GM04503 (cell line): ENCODE results near the gene AARSD1.
"Not testable (repeated sequence)": the region's sequence is repeated elsewhere in the genome, so short reads cannot be mapped to it uniquely, and the experiment has no call there.

Experiments used
- DNase-seq: peaks from one replicate; pipeline ENCODE4 v3.0.0-alpha.2; 2012; ENCODE audit warnings: low read depth

The AARSD1 gene

GRCh38 chr17:42920106-42920900 lies 44.0 kb downstream of the AARSD1 start:
- no peak for DNase-seq

DNA sequence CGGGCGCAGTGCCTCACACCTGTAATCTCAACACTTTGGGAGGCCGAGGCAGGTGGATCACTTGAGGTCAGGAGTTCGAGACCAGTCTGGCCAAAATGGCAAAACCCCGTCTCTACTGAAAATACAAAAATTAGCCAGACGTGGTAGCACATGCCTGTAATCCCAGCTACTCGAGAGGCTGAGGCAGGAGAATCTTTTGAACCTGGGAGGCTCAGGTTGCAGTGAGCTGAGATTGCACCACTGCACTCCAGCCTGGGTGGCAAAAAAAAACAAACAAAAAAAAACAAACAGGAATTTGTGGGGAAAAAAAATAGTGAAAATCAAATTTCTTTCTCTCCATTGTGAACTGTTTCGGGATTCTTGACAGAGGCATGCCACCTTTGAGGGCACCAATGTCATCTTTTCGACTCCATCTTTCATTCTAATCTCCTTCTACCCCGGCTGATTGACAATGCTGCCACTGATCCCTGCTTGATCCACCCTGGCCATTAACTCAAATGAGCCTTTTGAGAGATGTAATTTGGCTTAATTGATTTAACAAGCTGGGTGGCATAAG lies 44.7 kb downstream of the AARSD1 start:
- DNase-seq: not testable (repeated sequence)

GRCh38 chr17:42918902-42919521 lies 45.2 kb downstream of the AARSD1 start:
- DNase-seq: no peak

DNA sequence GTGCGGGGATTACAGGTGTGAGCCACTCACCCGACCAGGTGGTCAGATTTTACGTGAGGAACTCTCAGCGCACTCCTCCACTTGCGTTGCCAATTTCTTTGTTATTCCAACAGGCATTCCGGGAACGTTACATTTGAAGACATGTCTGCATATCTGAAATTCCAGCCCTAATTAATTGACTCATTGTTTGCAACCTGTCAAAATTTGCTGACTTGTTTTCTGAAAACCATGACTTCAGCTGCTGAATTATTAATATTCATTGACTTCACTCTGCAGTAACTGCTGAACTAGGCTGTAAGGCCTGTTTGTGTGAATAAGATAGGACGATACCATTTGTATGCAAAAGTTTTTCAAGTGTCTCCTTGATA lies 47.0 kb downstream of the AARSD1 start:
- no peak for DNase-seq

DNA sequence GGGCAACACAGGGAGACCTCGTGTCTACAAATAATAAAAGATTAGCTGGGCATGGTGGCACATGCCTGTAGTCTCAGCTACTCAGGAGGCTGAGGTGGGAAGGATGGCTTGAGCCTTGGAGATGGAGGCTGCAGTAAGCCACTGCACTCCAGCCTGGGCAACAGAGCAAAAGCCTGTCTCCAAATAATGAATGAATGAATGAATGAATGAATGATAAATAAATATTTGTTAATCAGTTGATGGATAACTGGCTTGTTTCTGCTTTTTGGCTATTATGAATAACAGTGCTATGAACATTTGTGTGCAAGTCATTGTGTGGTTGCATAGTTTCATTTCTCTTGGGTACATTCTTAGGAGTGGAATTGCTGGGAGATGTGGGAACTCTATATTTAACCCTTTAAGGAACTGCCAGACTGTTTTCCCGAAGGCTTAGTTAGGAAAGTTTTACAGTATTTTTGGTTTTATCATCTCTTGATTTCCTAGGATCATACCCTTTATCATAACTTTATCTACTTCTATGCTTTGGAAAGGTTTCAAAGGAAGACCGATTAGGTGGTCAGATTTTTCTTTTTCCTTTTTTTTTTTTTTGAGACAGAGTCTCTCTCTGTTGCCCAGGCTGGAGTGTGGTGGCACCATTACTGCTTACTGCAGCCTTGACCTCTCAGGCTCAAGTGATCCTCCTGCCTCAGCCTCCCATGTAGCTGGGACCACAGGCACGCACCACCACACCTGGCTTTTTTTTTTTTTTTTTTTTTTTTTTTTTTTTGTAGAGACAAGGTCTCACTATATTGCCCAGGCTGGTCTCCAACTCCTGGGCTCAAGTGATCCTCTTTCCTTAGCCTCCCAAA lies 47.6 kb downstream of the AARSD1 start:
- DNase-seq: not testable (repeated sequence)

- DNase-seq: not testable (repeated sequence)
Observed at GRCh38 chr17:42915288-42915687, 49.0 kb downstream of the AARSD1 start.

- no peak for DNase-seq
Observed at GRCh38 chr17:42913981-42914617, 50.2 kb downstream of the AARSD1 start.

DNA sequence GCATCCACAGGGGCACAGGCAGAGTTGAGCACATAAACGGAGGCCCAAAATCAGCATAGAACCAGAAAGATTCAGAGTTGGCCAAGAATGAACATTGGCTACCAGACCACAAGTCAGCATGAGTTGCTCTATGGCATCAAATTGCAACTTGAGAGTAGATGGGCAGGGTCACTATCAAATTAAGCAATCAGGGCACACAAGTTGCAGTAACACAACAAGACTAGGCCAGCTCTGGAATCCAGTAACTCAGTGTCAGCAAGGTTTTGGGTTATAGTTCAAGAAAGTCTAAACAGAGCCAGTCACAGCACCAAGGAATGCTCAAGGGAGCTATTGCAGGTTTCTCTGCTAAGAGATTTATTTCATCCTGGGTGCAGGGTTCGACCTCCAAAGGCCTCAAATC lies 50.7 kb downstream of the AARSD1 start:
- no peak for DNase-seq

DNA sequence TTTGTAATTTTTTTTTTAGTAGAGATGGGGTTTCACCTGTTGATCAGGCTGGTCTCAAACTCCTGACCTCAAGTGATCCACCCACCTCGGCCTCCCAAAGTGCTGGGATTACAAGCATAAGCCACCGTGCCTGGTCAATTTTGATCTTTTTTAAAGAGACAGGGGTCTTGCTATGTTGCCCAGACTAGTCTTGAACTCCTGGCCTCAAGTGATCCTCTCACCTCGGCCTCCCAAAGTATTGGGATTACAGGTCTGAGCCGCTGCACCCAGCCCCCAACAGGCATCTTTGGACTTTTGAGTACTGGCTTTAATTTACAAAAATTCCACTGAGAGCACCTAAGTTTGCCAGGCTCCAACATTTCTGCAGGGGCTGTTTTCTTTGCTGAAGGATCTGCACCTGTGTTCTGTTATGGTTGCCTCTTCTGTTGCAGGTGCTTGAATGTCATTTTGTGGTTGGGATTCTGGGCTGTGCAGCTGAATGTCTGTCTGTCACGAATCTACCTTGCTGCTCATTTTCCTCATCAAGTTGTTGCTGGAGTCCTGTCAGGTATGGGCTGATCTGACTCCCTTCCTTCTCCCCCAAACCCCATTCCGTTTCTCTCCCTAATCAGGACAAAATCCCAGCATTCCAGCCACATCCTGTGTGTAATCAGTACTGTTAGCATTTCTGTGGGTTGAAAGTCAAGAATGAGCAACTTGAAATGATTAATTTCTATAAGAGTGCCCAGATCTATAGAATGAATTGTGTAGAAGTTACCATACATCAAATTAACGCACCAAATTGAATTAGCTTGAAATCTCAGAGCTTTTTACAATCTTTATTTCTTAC lies 55.2 kb downstream of the AARSD1 start:
- DNase-seq: no peak

DNA sequence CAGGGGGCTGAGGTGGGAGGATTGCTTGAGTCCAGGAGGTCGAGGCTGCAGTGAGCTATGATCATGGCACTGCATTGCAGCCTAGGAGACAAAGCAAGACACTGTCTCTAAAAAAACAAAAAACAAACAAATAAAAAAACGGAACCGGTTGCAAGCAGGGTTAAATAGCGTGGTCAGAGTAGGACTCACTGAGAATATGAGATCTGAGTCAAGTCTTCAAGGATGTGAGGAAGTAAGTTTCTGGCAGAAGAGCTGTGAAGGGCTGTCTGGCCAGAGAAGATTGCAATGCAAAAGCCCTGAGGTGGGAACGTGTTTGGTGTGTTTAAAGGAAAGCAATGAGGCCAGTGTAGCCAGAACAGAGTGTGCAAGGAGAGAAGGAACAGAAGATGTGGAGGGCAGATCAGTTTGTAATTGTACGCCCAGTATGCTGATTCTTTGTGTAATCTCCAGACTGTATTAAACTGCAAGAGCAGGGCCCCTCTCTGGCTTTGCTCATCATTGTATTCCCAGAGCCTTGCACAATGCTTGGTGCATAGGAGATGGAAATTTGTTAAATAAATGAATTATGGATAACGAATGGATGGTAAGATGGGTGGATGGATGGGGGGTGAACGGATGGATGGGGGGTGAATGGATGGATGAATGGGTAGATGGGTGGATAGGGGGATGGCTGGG lies 57.3 kb downstream of the AARSD1 start:
- DNase-seq: no peak

- no peak for DNase-seq
Observed at GRCh38 chr17:42904110-42904469, 60.2 kb downstream of the AARSD1 start.

DNA sequence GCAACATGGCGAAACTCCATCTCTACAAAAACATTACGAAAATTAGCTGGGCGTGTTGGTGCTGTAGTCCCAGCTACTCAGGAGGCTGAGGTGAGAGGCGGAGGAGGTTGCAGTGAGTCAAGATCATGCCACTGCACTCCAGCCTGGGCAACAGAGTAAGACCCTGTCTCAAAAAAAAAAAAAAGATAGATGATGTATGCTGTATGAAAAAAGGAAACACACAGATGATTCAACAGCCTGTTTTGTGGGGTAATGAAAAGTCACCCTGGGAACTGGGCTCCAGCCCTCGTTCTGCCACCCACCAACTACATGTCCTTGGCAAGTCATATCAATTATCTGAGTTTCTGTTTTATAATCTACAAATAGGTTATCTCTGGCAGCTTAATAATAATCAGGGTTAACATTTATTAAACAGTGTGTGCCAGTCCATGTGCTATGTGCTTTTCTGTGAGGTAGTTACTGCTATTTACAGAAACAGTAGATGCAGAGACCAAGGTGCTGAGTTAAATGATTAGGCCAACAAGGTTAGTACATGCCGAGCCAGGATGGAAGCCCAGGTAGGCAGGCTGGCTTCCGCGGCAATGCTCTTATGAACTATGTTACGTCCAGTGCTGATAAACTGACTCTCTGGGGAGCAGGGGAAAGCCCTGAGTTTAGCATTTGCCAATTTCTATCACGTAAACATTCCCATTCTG lies 62.6 kb downstream of the AARSD1 start:
- no peak for DNase-seq
